Thyroid gland (tissue), 4 donors: ENCODE measurements around the gene ADAM11. TPM values are rescaled to one million over a fixed set of nuclear protein-coding genes. Genes with fewer than 3 reads are reported as not detected.
"Not testable (repeated sequence)": the region's sequence is repeated elsewhere in the genome, so short reads cannot be mapped to it uniquely, and the experiment has no call there.

Experiments used
- DNase-seq, 2 donors: peaks; one replicate each; pipeline ENCODE4 v3.0.0-alpha.2; 2019
- H3K27ac ChIP-seq, 3 donors: fragments of 200-600 bp; sonication (generic); 1 replicate in 2 of 3; 2 replicates in 1 of 3; pipeline ENCODE4 v1.5.1; 2016 to 2019; ENCODE audit warnings: mild to moderate bottlenecking in 1 of 3, moderate library complexity in 1 of 3
- H3K27me3 ChIP-seq: fragments of 200-600 bp; sonication (generic); one replicate; pipeline ENCODE4 v1.5.1; 2019
- H3K36me3 ChIP-seq, 2 donors: fragments of 200-600 bp; sonication (generic); one replicate each; pipeline ENCODE4 v1.5.1; 2016 to 2019
- H3K4me1 ChIP-seq, 2 donors: fragments of 200-600 bp; sonication (generic); one replicate each; pipeline ENCODE4 v1.5.1; 2017 to 2019
- H3K4me3 ChIP-seq, 3 donors: fragments of 200-600 bp; sonication (generic); replicated peaks in 1 of 3; 1 replicate in 2 of 3; 2 replicates in 1 of 3; pipeline ENCODE4 v1.5.1; 2016; ENCODE audit warnings: mild to moderate bottlenecking in 1 of 3
- H3K9me3 ChIP-seq: fragments of 200-600 bp; sonication (generic); one replicate; pipeline ENCODE4 v1.5.1; 2017
- CTCF ChIP-seq, 6 experiments: fragments of 200-600 bp in 3 of 6; fragments of 450-650 bp in 3 of 6; sonication (generic) in 3 of 6; IDR thresholded peaks; one replicate each; pipeline ENCODE4 v1.5.1; 2016 to 2019; ENCODE audit warnings: antibody characterized with exemption in 6 of 6, mild to moderate bottlenecking in 2 of 6, inconsistent platforms in 1 of 6, moderate library complexity in 1 of 6
- POLR2A ChIP-seq, 2 donors: fragments of 450-650 bp; IDR thresholded peaks; one replicate each; pipeline ENCODE4 v1.6.1; 2017; ENCODE audit warnings: antibody characterized with exemption in 2 of 2, mild to moderate bottlenecking in 2 of 2, moderate library complexity in 1 of 2
- WGBS, 2 donors: methylation state at CpG; one replicate each; pipeline ENCODE4 v1.1.5; 2017; 5-methylcytosine and 5-hydroxymethylcytosine counted together
- intact Hi-C: fragments of 100-400 bp; cut with DNase I; formaldehyde crosslinking; loops from one replicate; pipeline ENCODE4 v1.15.1; 2023
- total RNA-seq, 4 donors: library from RNA; depleted of rRNA; stranded (reverse); fragments of >200 nt; gene quantifications; one replicate each; pipeline ENCODE4 v1.2.3, GENCODE V29; 2016

ADAM11 gene
- total RNA-seq, 4 donors from 2014 or later = 0.22 to 0.29 (median 0.27) TPM; not detected in 1

GRCh38 chr17:44752953-44753861 is 5.6 kb upstream of the ADAM11 start:
- Histone ChIP-seq H3K9me3 (no peaks in the 10 kb centered on the region), H3K4me3 (no peak overlapping the region), H3K27me3 (no peaks in the 10 kb centered on the region), H3K27ac (no peak overlapping the region), H3K4me1 (peaks cover 0 to under 1% of the 10 kb centered on the region in 2 donors), H3K36me3 (no peaks in the 10 kb centered on the region)
- intact Hi-C loops = no loop called here
- no peak for DNase-seq
- TF ChIP-seq POLR2A (IDR thresholded peaks at IDR 0.05) (no peak), CTCF (IDR thresholded peaks at IDR 0.05) (no peak)
- WGBS, 2 donors = 58 to 89% methylated on average over 4 to 13 of the region's 17 CpGs

- no peak overlapping the region for H3K4me3 ChIP-seq
- H3K27ac ChIP-seq = no peak overlapping the region
- peaks cover 3 to 9% of the 10 kb centered on the region in 2 donors for H3K4me1 ChIP-seq
- 68 to 79% methylated on average over 7 of the region's 7 CpGs for WGBS, 2 donors
- no peak for DNase-seq
- TF ChIP-seq POLR2A (IDR thresholded peaks at IDR 0.05) = no peak
- H3K27me3 ChIP-seq = peaks cover 3% of the 10 kb centered on the region
- H3K36me3 ChIP-seq = no peaks in the 10 kb centered on the region
- intact Hi-C loops = no loop called here
- no peaks in the 10 kb centered on the region for H3K9me3 ChIP-seq
Observed at GRCh38 chr17:44754276-44754675, 4.5 kb upstream of the ADAM11 start.

- H3K27ac ChIP-seq, H3K36me3 ChIP-seq, intact Hi-C loops, H3K4me3 ChIP-seq, DNase-seq, H3K9me3 ChIP-seq: not testable (repeated sequence)
- Histone ChIP-seq H3K4me1 (peaks cover 6 to 13% of the 10 kb centered on the region in 2 donors), H3K27me3 (peaks cover 12% of the 10 kb centered on the region)
- WGBS, 2 donors = 93 to 95% methylated on average over 5 of the region's 5 CpGs
Observed at GRCh38 chr17:44755180-44755579, 3.6 kb upstream of the ADAM11 start.

DNA sequence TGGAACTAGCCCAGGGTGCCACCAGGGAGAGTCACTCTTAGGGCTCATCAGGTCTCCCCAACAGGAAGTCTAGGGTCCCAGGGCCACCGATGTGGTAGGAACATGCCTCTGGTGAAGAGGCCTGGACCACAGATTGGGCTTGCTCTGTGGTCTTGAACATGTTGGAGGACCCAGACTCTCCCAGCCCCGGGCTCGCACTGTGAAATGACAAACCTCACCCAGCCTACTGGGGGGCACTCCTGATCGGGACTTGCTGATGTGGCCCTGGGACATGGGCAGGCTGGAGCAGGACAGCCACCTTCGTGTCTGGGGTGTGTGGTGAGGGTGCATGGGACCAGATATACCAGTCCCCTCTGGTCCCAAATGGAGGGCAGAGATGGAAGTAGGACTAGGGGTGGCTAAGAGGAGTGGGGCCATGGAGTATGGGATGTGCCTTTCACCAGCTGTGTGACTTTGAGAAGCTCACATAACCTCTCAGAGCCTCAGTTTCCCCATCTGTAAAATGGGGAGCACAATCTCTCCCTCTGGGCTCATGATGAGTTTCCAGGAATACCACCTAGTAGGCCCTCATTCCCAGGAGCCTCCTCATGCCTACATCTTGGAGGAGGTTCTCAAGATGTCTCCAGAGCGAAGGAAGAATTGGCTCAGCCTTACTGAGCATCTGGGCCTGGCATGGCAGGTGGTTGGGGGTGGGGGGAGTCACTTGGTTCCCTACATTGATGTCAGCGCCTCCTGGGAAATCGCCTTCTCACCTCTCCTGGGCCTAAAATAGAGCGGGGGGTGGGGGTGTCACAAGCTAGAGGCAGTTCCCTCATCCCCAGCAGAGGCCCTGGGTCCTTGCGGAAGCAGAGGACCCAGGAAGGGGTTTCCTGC is 1.5 kb upstream of the ADAM11 start:
- no peak overlapping the region for H3K27ac ChIP-seq
- intact Hi-C loops = no loop called here
- H3K4me3 ChIP-seq = no peak overlapping the region
- no peak for DNase-seq
- peaks cover 6 to 13% of the 10 kb centered on the region in 2 donors for H3K4me1 ChIP-seq
- WGBS, 2 donors = 83 to 88% methylated on average over 9 of the region's 10 CpGs
- peaks cover 12% of the 10 kb centered on the region for H3K27me3 ChIP-seq
- H3K9me3 ChIP-seq = no peaks in the 10 kb centered on the region
- H3K36me3 ChIP-seq = no peaks in the 10 kb centered on the region
- TF ChIP-seq POLR2A (IDR thresholded peaks at IDR 0.05) (no peak), CTCF (IDR thresholded peaks at IDR 0.05) (no peak)

GRCh38 chr17:44757918-44758413 is 822 bp upstream of the ADAM11 start:
- Histone ChIP-seq H3K4me3 (no peak overlapping the region), H3K27me3 (peaks cover 12% of the 10 kb centered on the region), H3K27ac (no peak overlapping the region), H3K9me3 (no peaks in the 10 kb centered on the region), H3K36me3 (no peaks in the 10 kb centered on the region), H3K4me1 (peaks cover 6 to 13% of the 10 kb centered on the region in 2 donors)
- intact Hi-C loops = no loop called here
- DNase-seq = no peak
- WGBS, 2 donors = 41 to 74% methylated on average over 3 to 4 of the region's 5 CpGs
- no peak for TF ChIP-seq POLR2A (IDR thresholded peaks at IDR 0.05)
- TF ChIP-seq CTCF (IDR thresholded peaks at IDR 0.05) = no peak
